Immature natural killer cell (primary cell): ENCODE data around the gene GRID2IP. TPM values are rescaled to one million over a fixed set of nuclear protein-coding genes. Genes with fewer than 3 reads are reported as not detected.

Experiments
- DNase-seq, 3 donors: peaks; one replicate each; pipeline ENCODE4 v3.0.0; 2022; ENCODE audit warnings: mixed read lengths in 1 of 3
- H3K27ac Mint-ChIP-seq, 6 donors: one replicate each; pipeline ENCODE4 v1.8.0; 2020; ENCODE audit warnings: mixed read lengths in 6 of 6, mild to moderate bottlenecking in 5 of 6, inconsistent platforms in 4 of 6, moderate library complexity in 3 of 6
- H3K27me3 Mint-ChIP-seq, 3 donors: one replicate each; pipeline ENCODE4 v1.8.0; 2020 to 2021; ENCODE audit warnings: low read depth in 3 of 3, mild to moderate bottlenecking in 3 of 3, mixed read lengths in 3 of 3, moderate library complexity in 3 of 3, inconsistent platforms in 1 of 3
- H3K36me3 Mint-ChIP-seq, 3 donors: one replicate each; pipeline ENCODE4 v1.8.0; 2020; ENCODE audit warnings: mixed read lengths in 3 of 3, inconsistent platforms in 2 of 3, mild to moderate bottlenecking in 2 of 3
- H3K4me1 Mint-ChIP-seq, 2 donors: one replicate each; pipeline ENCODE4 v1.8.0; 2020; ENCODE audit warnings: inconsistent platforms in 2 of 2, mild to moderate bottlenecking in 2 of 2, mixed read lengths in 2 of 2, moderate library complexity in 1 of 2
- H3K4me3 Mint-ChIP-seq, 5 donors: one replicate each; pipeline ENCODE4 v1.8.0; 2020; ENCODE audit warnings: mild to moderate bottlenecking in 5 of 5, mixed read lengths in 5 of 5, inconsistent platforms in 3 of 5, moderate library complexity in 3 of 5
- H3K9me3 Mint-ChIP-seq, 6 donors: one replicate each; pipeline ENCODE4 v1.8.0; 2020; ENCODE audit warnings: mild to moderate bottlenecking in 6 of 6, mixed read lengths in 6 of 6, inconsistent platforms in 4 of 6, moderate library complexity in 3 of 6
- polyA plus RNA-seq, 3 donors: library from polyadenylated mRNA; unstranded; fragments of 300-500 nt; fragmentation: Illumina TruSeq; gene quantifications; one replicate each; pipeline ENCODE4 v1.2.3, GENCODE V29; 2021

GRID2IP gene
- polyA plus RNA-seq, 3 donors from 2014 or later = 0.21 TPM; not detected in 2

- peaks cover 5 to 8% (median 6%) of the 10 kb centered on the region in 3 donors for H3K27me3 Mint-ChIP-seq
- no peaks in the 10 kb centered on the region for H3K9me3 Mint-ChIP-seq
- peak overlapping the region; percentile 59 to 78 (median 63) for H3K4me3 Mint-ChIP-seq
- H3K4me1 Mint-ChIP-seq = peaks cover 7 to 11% of the 10 kb centered on the region in 2 donors
- H3K36me3 Mint-ChIP-seq = peaks cover 2 to 14% (median 6%) of the 10 kb centered on the region in 3 donors
- no peak for DNase-seq
- H3K27ac Mint-ChIP-seq = peak overlapping the region; percentile 45 to 86 (median 69)
Measured at GRCh38 chr7:6576024-6576866, 25.0 kb upstream of the GRID2IP start.

GRCh38 chr7:6575281-6576023 lies 24.2 kb upstream of the GRID2IP start:
- peaks cover 0 to 8% (median 4%) of the 10 kb centered on the region in 3 donors for H3K36me3 Mint-ChIP-seq
- peak overlapping the region in 5 of 6 donors; percentile 34 to 86 (median 49) for H3K27ac Mint-ChIP-seq
- peaks cover 5 to 8% (median 6%) of the 10 kb centered on the region in 3 donors for H3K27me3 Mint-ChIP-seq
- no peaks in the 10 kb centered on the region for H3K9me3 Mint-ChIP-seq
- no peak for DNase-seq
- peaks cover 7 to 11% of the 10 kb centered on the region in 2 donors for H3K4me1 Mint-ChIP-seq
- H3K4me3 Mint-ChIP-seq = peak overlapping the region; percentile 53 to 78 (median 61)

- H3K4me3 Mint-ChIP-seq = no peak overlapping the region
- H3K9me3 Mint-ChIP-seq = no peaks in the 10 kb centered on the region
- no peaks in the 10 kb centered on the region for H3K36me3 Mint-ChIP-seq
- H3K27me3 Mint-ChIP-seq = peaks cover 2 to 8% (median 5%) of the 10 kb centered on the region in 3 donors
- H3K4me1 Mint-ChIP-seq = peaks cover 0 to under 1% of the 10 kb centered on the region in 2 donors
- H3K27ac Mint-ChIP-seq = no peak overlapping the region
- DNase-seq = no peak
Measured at GRCh38 chr7:6571160-6571779, 20.0 kb upstream of the GRID2IP start.

GRCh38 chr7:6567886-6568285 lies 16.6 kb upstream of the GRID2IP start:
- Mint-ChIP-seq H3K9me3 (no peaks in the 10 kb centered on the region), H3K27ac (no peak overlapping the region), H3K36me3 (no peaks in the 10 kb centered on the region), H3K4me3 (no peak overlapping the region), H3K4me1 (no peaks in the 10 kb centered on the region), H3K27me3 (peaks cover 2 to 6% (median 4%) of the 10 kb centered on the region in 3 donors)
- no peak for DNase-seq

- Mint-ChIP-seq H3K36me3 (no peaks in the 10 kb centered on the region), H3K27ac (no peak overlapping the region), H3K4me3 (no peak overlapping the region), H3K4me1 (no peaks in the 10 kb centered on the region), H3K9me3 (no peaks in the 10 kb centered on the region), H3K27me3 (peaks cover 0 to 4% (median 4%) of the 10 kb centered on the region in 3 donors)
- DNase-seq = no peak
Measured at GRCh38 chr7:6565655-6566054, 14.4 kb upstream of the GRID2IP start.

GRCh38 chr7:6563936-6564770 lies 12.9 kb upstream of the GRID2IP start:
- no peak for DNase-seq
- Mint-ChIP-seq H3K4me1 (no peaks in the 10 kb centered on the region), H3K9me3 (no peaks in the 10 kb centered on the region), H3K36me3 (no peaks in the 10 kb centered on the region), H3K27ac (no peak overlapping the region), H3K27me3 (peaks cover 0 to 6% (median 2%) of the 10 kb centered on the region in 3 donors), H3K4me3 (no peak overlapping the region)

- Mint-ChIP-seq H3K9me3 (no peaks in the 10 kb centered on the region), H3K36me3 (no peaks in the 10 kb centered on the region), H3K27me3 (peaks cover 0 to 6% (median 4%) of the 10 kb centered on the region in 3 donors), H3K27ac (no peak overlapping the region), H3K4me1 (no peaks in the 10 kb centered on the region), H3K4me3 (no peak overlapping the region)
- no peak for DNase-seq
Measured at GRCh38 chr7:6562106-6562505, 10.8 kb upstream of the GRID2IP start.

GRCh38 chr7:6559896-6560295 lies 8.6 kb upstream of the GRID2IP start:
- H3K27ac Mint-ChIP-seq = no peak overlapping the region
- H3K27me3 Mint-ChIP-seq = peaks cover 0 to 4% (median 3%) of the 10 kb centered on the region in 3 donors

GRCh38 chr7:6558837-6559236 lies 7.6 kb upstream of the GRID2IP start:
- no peak overlapping the region for H3K4me3 Mint-ChIP-seq
- DNase-seq = no peak
- H3K27me3 Mint-ChIP-seq = peaks cover 0 to 4% (median 3%) of the 10 kb centered on the region in 3 donors
- no peaks in the 10 kb centered on the region for H3K4me1 Mint-ChIP-seq
- H3K36me3 Mint-ChIP-seq = no peaks in the 10 kb centered on the region
- H3K27ac Mint-ChIP-seq = no peak overlapping the region
- H3K9me3 Mint-ChIP-seq = no peaks in the 10 kb centered on the region

More at GRCh38 chr7:6559896-6560295, 8.6 kb upstream of the GRID2IP start:
- no peaks in the 10 kb centered on the region for H3K4me1 Mint-ChIP-seq
- no peak overlapping the region for H3K4me3 Mint-ChIP-seq
- no peak for DNase-seq
- H3K36me3 Mint-ChIP-seq = no peaks in the 10 kb centered on the region
- H3K9me3 Mint-ChIP-seq = no peaks in the 10 kb centered on the region

GRCh38 chr7:6556196-6556595 lies 4.9 kb upstream of the GRID2IP start:
- Mint-ChIP-seq H3K9me3 (no peaks in the 10 kb centered on the region), H3K27me3 (peaks cover 2 to 4% (median 3%) of the 10 kb centered on the region in 3 donors), H3K36me3 (no peaks in the 10 kb centered on the region), H3K27ac (no peak overlapping the region), H3K4me3 (no peak overlapping the region), H3K4me1 (no peaks in the 10 kb centered on the region)
- no peak for DNase-seq

GRCh38 chr7:6554848-6555247 lies 3.6 kb upstream of the GRID2IP start:
- H3K27ac Mint-ChIP-seq = no peak overlapping the region
- peaks cover 2 to 4% (median 3%) of the 10 kb centered on the region in 3 donors for H3K27me3 Mint-ChIP-seq

GRCh38 chr7:6553448-6554044 lies 2.3 kb upstream of the GRID2IP start:
- peaks cover 0 to 2% (median 1%) of the 10 kb centered on the region in 3 donors for H3K27me3 Mint-ChIP-seq
- H3K4me1 Mint-ChIP-seq = no peaks in the 10 kb centered on the region
- no peaks in the 10 kb centered on the region for H3K9me3 Mint-ChIP-seq
- no peak overlapping the region for H3K4me3 Mint-ChIP-seq
- no peak overlapping the region for H3K27ac Mint-ChIP-seq
- no peaks in the 10 kb centered on the region for H3K36me3 Mint-ChIP-seq
- DNase-seq = no peak

More at GRCh38 chr7:6554848-6555247, 3.6 kb upstream of the GRID2IP start:
- DNase-seq = no peak
- Mint-ChIP-seq H3K36me3 (no peaks in the 10 kb centered on the region), H3K9me3 (no peaks in the 10 kb centered on the region), H3K4me3 (no peak overlapping the region), H3K4me1 (no peaks in the 10 kb centered on the region)

- no peak overlapping the region for H3K27ac Mint-ChIP-seq
- peaks cover 0 to 2% (median 1%) of the 10 kb centered on the region in 3 donors for H3K27me3 Mint-ChIP-seq
- no peak overlapping the region for H3K4me3 Mint-ChIP-seq
- no peaks in the 10 kb centered on the region for H3K9me3 Mint-ChIP-seq
- no peaks in the 10 kb centered on the region for H3K4me1 Mint-ChIP-seq
- no peaks in the 10 kb centered on the region for H3K36me3 Mint-ChIP-seq
- no peak for DNase-seq
Measured at GRCh38 chr7:6547400-6547799, 3.9 kb downstream of the GRID2IP start.
